ENCODE data around the gene CROCC2.

- TF ChIP-seq SREBF2 (IDR thresholded peaks at IDR 0.05; ENCODE audit: low read length) (no peak), MLLT1 (IDR thresholded peaks at IDR 0.05) (no peak), RELA (IDR thresholded peaks at IDR 0.05; ENCODE audit: borderline replicate concordance, partially characterized antibody) (no peak), CTCF (IDR thresholded peaks at IDR 0.05 in 2 of 3, conservative IDR thresholded peaks at IDR 0.05 in 1 of 3; ENCODE audit: control insufficient read depth in 2 of 3, extremely low read depth in 1 of 3, insufficient read depth in 1 of 3, low read depth in 3 of 3, low read length in 3 of 3) (no peak), USF1 (IDR thresholded peaks at IDR 0.05; ENCODE audit: borderline replicate concordance, extremely low read length, insufficient read depth, low read depth, low read length) (no peak), RELB (IDR thresholded peaks at IDR 0.05; ENCODE audit: low read depth) (no peak), ATF2 (IDR thresholded peaks at IDR 0.05; ENCODE audit: low read length) (no peak), ZBTB33 (IDR thresholded peaks at IDR 0.05) (no peak), EZH2 (IDR thresholded peaks at IDR 0.05; ENCODE audit: borderline replicate concordance, control insufficient read depth, low read depth, low read length) (no peak), RBBP5 (conservative IDR thresholded peaks at IDR 0.05) (no peak)
Observed at GRCh38 chr2:240865391-240865790, 40.7 kb upstream of the CROCC2 start.

Measured in GM12878 (cell line).